ENCODE results near the gene CD74.

CD74 gene

DNA sequence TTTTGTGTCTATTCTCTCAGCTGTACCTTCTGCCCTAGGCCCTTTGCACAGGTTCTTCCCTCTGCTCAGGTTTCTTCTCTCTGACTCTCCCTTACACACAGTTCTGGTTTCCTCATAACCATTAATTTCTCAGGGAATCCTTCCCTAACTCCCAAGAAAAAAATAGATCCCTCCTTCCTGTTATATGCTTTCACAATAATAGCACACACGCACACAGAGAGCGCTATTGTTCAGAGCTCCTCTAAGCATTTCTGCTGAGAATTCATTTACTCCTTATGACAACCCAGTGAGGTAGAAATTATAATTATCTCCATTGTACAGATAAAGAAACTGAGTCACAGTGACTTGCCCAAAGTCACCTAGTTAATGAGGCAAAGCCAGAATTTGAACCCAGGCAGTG lies 56.9 kb downstream of the CD74 start:
- in situ Hi-C loops (cut with HindIII; ENCODE audit: low sequenced_read_pairs) = no loop called here

DNA sequence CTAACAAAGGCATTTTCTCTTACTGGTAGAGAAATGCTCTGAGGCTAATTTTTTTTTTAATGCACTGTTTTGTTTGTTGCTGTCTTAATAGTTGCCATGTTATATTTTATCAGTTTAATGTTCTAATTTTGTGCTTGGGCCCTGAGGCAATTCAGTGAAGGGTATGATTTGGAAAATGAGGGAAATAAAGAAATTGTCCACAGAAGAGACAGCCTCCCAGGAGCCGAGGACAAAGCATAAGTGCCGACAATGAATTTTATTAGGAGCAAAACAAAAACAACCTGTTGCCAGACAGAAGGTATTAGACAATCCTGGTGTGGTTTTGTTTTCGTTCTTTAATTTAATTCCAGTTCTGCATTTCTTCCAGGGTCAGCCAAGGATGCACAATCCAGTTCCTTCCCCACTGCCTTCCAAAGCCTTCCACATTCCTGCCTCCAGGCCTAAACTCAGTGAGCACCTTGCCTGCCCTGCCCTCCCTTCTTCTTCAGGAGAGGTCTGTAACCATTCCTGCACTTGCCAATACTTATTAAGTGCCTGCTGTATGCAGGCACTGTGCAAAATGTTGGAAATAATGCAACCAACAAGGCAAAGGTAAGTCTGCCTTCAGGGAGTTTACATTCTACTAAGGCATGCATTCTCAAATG lies 59.6 kb downstream of the CD74 start:
- TF ChIP-seq, protein P1, sequence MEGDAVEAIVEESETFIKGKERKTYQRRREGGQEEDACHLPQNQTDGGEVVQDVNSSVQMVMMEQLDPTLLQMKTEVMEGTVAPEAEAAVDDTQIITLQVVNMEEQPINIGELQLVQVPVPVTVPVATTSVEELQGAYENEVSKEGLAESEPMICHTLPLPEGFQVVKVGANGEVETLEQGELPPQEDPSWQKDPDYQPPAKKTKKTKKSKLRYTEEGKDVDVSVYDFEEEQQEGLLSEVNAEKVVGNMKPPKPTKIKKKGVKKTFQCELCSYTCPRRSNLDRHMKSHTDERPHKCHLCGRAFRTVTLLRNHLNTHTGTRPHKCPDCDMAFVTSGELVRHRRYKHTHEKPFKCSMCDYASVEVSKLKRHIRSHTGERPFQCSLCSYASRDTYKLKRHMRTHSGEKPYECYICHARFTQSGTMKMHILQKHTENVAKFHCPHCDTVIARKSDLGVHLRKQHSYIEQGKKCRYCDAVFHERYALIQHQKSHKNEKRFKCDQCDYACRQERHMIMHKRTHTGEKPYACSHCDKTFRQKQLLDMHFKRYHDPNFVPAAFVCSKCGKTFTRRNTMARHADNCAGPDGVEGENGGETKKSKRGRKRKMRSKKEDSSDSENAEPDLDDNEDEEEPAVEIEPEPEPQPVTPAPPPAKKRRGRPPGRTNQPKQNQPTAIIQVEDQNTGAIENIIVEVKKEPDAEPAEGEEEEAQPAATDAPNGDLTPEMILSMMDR (IDR thresholded peaks at IDR 0.05; ENCODE audit: low read depth, low read length, missing control alignments) = no peak
- no peak for DNase-seq (ENCODE audit: low read depth)
- in situ Hi-C loops (cut with HindIII; ENCODE audit: low sequenced_read_pairs) = no loop called here
- no peak overlapping the region for H3K4me3 ChIP-seq (ENCODE audit: low read depth, low read length)

More for the DNA sequence above, 56.9 kb downstream of the CD74 start:
- TF ChIP-seq, protein P1 (IDR thresholded peaks at IDR 0.05; ENCODE audit: low read depth, low read length, missing control alignments) = no peak
- no peak for DNase-seq (ENCODE audit: low read depth)
- H3K4me3 ChIP-seq (ENCODE audit: low read depth, low read length) = no peak overlapping the region

DNA sequence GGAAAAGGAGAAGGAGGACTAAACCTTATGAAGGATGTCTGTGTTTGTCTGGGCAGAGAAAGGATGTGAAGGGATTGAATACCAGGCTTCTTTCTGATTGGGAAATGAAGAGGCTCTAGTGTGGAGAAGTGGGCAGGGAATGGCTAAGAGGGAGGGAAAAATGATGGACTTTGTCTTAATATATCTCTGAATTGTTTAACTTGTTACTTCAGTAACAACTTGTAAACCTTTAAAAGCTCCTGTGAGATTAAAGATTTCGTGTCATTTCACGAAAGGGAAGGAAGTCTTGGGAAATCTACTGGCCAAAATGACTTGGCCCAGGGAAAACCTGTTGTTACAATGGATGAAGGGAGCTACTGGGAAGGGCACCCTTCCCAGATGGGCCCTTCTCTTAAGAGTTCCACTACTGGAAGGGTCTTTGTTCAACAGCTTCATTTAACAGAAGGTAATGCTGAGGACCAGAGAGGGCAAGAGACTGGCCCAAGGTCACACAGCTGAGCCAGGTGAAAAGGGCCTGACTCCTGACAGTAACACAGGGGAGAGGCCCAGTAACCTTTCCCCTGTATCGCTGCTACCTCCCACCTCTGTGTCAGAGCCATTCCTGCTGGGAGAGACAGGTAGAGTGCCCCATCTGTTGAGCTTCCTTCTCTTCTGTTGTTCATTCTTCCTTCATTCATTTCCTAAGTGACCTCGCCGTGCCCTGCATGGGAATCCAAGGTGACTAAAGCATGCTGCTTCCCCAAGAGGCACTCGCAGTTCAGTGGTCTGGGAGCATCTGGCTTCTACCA lies 60.3 kb downstream of the CD74 start:
- TF ChIP-seq, protein P1 (IDR thresholded peaks at IDR 0.05; ENCODE audit: low read depth, low read length, missing control alignments) = no peak
- no peak overlapping the region for H3K4me3 ChIP-seq (ENCODE audit: low read depth, low read length)
- no peak for DNase-seq (ENCODE audit: low read depth)
- in situ Hi-C loops (cut with HindIII; ENCODE audit: low sequenced_read_pairs) = no loop called here
